Tibial artery (tissue), 4 donors: ENCODE results near the gene DCLK1.
"Not testable (repeated sequence)": the region's sequence is repeated elsewhere in the genome, so short reads cannot be mapped to it uniquely, and the experiment has no call there.

Experiments
- DNase-seq, 2 donors: peaks; one replicate each; pipeline ENCODE4 v3.0.0-alpha.2; 2019
- H3K27ac ChIP-seq, 2 donors: fragments of 200-600 bp; sonication (generic) in 1 of 2; 1 replicate in 1 of 2; 2 replicates in 1 of 2; pipeline ENCODE4 v1.5.1; 2018 to 2019; ENCODE audit warnings: mild to moderate bottlenecking in 1 of 2
- H3K27me3 ChIP-seq, 2 donors: fragments of 200-600 bp; sonication (generic) in 1 of 2; one replicate each; pipeline versions ENCODE4 v1.5.1 to v1.6.0; 2016 to 2019
- H3K36me3 ChIP-seq, 3 donors: fragments of 200-600 bp; sonication (generic) in 2 of 3; one replicate each; pipeline ENCODE4 v1.5.1; 2016 to 2019; ENCODE audit warnings: mild to moderate bottlenecking in 2 of 3
- H3K4me1 ChIP-seq, 4 donors: fragments of 200-600 bp; sonication (generic) in 2 of 4; 1 replicate in 3 of 4; 2 replicates in 1 of 4; pipeline ENCODE4 v1.5.1; 2016 to 2019
- H3K4me3 ChIP-seq, 2 donors: fragments of 200-600 bp; sonication (generic) in 1 of 2; 1 replicate in 1 of 2; 2 replicates in 1 of 2; pipeline ENCODE4 v1.5.1; 2018 to 2019; ENCODE audit warnings: mild to moderate bottlenecking in 2 of 2
- H3K9me3 ChIP-seq, 3 donors: fragments of 200-600 bp; sonication (generic) in 1 of 3; one replicate each; pipeline ENCODE4 v1.5.1; 2016 to 2019
- intact Hi-C: fragments of 100-400 bp; cut with DNase I; formaldehyde crosslinking; loops from one replicate; pipeline ENCODE4 v1.15.0; 2023; ENCODE audit warnings: low total_unique reads
- TF ChIP-seq, protein P1 (sequence below), 2 experiments: fragments of 200-600 bp in 1 of 2; fragments of 450-650 bp in 1 of 2; IDR thresholded peaks; one replicate each; pipeline ENCODE4 v1.5.1; 2017 to 2019; ENCODE audit warnings: antibody characterized with exemption in 2 of 2, mild to moderate bottlenecking in 1 of 2, moderate library complexity in 1 of 2

Gene DCLK1

DNA sequence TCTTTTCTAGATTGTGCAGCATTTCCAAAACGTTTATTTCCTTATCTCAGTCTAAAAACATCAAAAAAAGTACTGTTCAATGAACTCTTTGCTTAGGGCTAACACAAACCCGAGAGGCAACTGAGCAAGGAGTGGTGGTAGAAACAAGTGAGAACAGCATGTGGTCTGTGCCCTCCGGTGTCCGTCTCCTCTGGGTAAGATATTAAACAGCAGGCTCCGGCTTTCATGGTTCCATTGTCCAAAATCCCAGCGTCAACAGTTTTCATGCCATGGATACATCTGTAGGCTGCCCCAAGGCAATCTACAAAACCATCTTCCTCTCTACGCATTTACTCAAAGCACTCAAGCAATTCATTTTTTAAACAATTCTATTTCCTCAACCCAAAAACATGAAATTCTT lies 22.8 kb downstream of the DCLK1 start:
- H3K27me3 ChIP-seq = no peaks in the 10 kb centered on the region
- no peak for DNase-seq
- H3K9me3 ChIP-seq = no peaks in the 10 kb centered on the region
- no peaks in the 10 kb centered on the region for H3K36me3 ChIP-seq
- no peak overlapping the region for H3K27ac ChIP-seq
- TF ChIP-seq, protein P1, sequence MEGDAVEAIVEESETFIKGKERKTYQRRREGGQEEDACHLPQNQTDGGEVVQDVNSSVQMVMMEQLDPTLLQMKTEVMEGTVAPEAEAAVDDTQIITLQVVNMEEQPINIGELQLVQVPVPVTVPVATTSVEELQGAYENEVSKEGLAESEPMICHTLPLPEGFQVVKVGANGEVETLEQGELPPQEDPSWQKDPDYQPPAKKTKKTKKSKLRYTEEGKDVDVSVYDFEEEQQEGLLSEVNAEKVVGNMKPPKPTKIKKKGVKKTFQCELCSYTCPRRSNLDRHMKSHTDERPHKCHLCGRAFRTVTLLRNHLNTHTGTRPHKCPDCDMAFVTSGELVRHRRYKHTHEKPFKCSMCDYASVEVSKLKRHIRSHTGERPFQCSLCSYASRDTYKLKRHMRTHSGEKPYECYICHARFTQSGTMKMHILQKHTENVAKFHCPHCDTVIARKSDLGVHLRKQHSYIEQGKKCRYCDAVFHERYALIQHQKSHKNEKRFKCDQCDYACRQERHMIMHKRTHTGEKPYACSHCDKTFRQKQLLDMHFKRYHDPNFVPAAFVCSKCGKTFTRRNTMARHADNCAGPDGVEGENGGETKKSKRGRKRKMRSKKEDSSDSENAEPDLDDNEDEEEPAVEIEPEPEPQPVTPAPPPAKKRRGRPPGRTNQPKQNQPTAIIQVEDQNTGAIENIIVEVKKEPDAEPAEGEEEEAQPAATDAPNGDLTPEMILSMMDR (IDR thresholded peaks at IDR 0.05) = no peak
- intact Hi-C loops = no loop called here
- H3K4me1 ChIP-seq = no peaks in the 10 kb centered on the region
- no peak overlapping the region for H3K4me3 ChIP-seq

DNA sequence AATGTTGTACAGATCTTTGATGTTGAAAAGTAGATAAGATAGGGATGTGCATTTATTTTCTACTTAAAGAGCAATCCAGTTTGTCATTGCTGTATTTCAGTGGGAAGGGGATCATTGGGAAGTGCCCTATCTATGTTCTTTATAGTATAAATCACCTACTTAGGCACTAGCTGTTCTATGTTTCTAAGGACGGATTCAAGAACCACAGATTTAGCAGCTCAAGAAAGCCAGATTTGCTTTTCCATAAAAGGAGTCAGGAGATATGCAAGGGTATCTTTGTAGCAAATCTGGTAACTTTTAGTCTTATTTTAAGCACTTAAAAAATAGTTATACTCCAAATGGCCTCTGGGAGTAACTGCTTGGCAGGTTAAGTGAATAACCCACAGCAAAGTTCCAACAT lies 23.7 kb downstream of the DCLK1 start:
- intact Hi-C loops = no loop called here
- no peak for DNase-seq
- Histone ChIP-seq H3K27ac (no peak overlapping the region), H3K9me3 (no peaks in the 10 kb centered on the region), H3K36me3 (no peaks in the 10 kb centered on the region), H3K4me1 (no peaks in the 10 kb centered on the region), H3K27me3 (no peaks in the 10 kb centered on the region), H3K4me3 (no peak overlapping the region)
- TF ChIP-seq, protein P1 (IDR thresholded peaks at IDR 0.05) = no peak

DNA sequence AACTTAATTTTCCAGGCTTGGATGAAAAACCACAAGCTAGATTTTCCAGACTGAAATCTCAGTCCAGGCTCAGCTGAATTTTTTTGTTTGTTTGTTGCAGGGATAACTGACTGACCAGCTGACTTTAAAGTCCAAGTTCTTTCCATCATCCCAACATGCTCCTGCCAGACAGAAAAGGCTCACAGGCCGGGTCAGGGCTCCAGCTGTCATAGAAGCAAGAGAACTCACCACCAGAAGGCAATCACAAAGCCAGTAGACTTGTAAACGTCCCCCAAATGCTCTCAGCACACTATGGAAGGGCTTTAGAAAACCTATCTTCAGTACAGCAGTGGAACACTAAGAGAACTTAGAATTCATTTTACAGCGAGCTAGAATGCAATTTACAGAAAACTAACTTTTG lies 25.5 kb downstream of the DCLK1 start:
- Histone ChIP-seq H3K27me3 (no peaks in the 10 kb centered on the region), H3K4me3 (no peak overlapping the region), H3K36me3 (no peaks in the 10 kb centered on the region), H3K27ac (no peak overlapping the region), H3K4me1 (no peaks in the 10 kb centered on the region), H3K9me3 (no peaks in the 10 kb centered on the region)
- TF ChIP-seq, protein P1 (IDR thresholded peaks at IDR 0.05) = no peak
- DNase-seq = no peak
- intact Hi-C loops = no loop called here

DNA sequence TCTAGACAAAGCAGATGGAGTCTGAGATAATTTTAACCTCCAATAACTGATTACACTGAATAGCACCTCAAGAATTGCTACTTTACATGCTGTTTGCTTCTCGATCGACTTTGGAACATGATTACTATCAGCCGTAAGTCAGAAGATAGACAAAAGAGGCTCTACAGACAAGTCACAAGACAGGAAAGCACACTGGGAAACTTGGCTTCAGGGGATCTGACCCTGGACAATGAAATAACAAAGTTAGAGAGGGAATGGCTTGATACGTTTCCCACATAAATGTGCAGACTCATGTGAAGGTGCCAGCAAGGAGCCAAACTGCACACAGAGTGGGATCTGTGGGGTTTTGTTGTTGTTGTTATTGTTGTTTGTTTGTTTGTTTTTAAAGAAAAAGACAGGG lies 28.5 kb downstream of the DCLK1 start:
- DNase-seq = no peak
- Histone ChIP-seq H3K4me3 (no peak overlapping the region), H3K9me3 (no peaks in the 10 kb centered on the region), H3K36me3 (no peaks in the 10 kb centered on the region), H3K27me3 (no peaks in the 10 kb centered on the region), H3K4me1 (no peaks in the 10 kb centered on the region), H3K27ac (no peak overlapping the region)
- TF ChIP-seq, protein P1 (IDR thresholded peaks at IDR 0.05) = no peak
- intact Hi-C loops = no loop called here

GRCh38 chr13:36101907-36102306 lies 29.3 kb downstream of the DCLK1 start:
- H3K36me3 ChIP-seq, H3K9me3 ChIP-seq, H3K27me3 ChIP-seq, intact Hi-C loops, H3K27ac ChIP-seq, H3K4me3 ChIP-seq, H3K4me1 ChIP-seq, DNase-seq: not testable (repeated sequence)

DNA sequence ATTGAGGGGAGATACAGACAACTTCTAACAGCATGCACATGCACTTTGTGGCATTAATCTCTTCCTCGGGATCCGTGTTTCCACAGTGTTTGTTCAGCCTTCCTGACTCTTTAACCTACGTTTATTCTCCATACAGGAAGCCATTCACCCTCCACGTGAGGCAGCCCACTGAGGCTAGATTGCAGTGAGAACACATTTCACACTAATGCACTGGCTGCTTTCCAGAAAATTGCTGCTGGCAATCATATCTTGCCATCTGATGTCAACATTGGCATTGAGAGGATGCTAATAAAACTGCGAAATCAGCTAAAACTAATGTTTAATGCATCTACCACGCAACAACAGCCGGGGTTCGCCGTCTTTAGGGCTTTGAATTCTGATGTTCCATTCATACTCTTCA lies 30.0 kb downstream of the DCLK1 start:
- no peaks in the 10 kb centered on the region for H3K36me3 ChIP-seq
- DNase-seq = no peak
- no peak overlapping the region for H3K4me3 ChIP-seq
- no peaks in the 10 kb centered on the region for H3K9me3 ChIP-seq
- no peak overlapping the region for H3K27ac ChIP-seq
- TF ChIP-seq, protein P1 (IDR thresholded peaks at IDR 0.05) = no peak
- no peaks in the 10 kb centered on the region for H3K4me1 ChIP-seq
- no peaks in the 10 kb centered on the region for H3K27me3 ChIP-seq
- intact Hi-C loops = no loop called here
